ENCODE results near the gene LUC7L. TPM values are rescaled to one million over a fixed set of nuclear protein-coding genes. Genes with fewer than 3 reads are reported as not detected.
"Not testable (repeated sequence)": the region's sequence is repeated elsewhere in the genome, so short reads cannot be mapped to it uniquely, and the experiment has no call there.

The LUC7L gene
- total and polyA plus RNA-seq, 8 donors, result 55.5 to 173 (median 147) TPM

DNA sequence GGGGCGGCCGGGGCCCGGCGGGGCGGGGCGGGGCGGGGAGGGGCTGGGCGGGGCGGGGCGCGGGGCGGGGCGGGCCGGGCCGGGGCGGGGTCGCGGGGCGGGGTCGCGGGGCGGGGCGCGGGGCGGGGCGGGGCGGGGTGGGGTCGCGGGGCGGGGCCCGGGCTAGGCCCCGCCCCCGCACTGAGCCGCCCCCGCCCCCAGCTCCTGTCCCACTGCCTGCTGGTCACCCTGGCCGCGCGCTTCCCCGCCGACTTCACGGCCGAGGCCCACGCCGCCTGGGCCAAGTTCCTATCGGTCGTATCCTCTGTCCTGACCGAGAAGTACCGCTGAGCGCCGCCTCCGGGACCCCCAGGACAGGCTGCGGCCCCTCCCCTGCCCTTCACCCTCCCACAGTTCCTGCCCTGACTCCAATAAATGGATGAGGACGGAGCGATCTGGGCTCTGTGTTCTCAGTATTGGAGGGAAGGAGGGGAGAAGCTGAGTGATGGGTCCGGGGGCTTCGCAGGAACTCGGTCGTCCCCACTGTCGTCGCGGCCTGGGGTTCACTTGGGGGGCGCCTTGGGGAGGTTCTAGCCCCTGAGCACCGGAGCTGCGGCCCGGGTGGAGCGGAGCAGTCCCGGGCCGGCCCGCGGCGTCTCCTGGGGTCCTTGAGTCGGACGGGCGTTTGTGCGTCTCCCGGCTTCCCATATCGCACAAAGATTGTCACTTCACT, 64.3 kb downstream of the LUC7L start:
- peaks cover 36 to 77% of the 10 kb centered on the region in 2 donors for H3K27me3 ChIP-seq
- H3K4me1 ChIP-seq, result peaks cover 10 to 21% of the 10 kb centered on the region in 2 donors
- ATAC-seq (peak; percentile 39), DNase-seq (no peak)
- intact Hi-C loops (cut with DNase I), result no loop called here
- no peaks in the 10 kb centered on the region for H3K36me3 ChIP-seq
- no peaks in the 10 kb centered on the region for H3K9me3 ChIP-seq
- H3K4me3 ChIP-seq, result no peak overlapping the region
- TF ChIP-seq, protein P1, sequence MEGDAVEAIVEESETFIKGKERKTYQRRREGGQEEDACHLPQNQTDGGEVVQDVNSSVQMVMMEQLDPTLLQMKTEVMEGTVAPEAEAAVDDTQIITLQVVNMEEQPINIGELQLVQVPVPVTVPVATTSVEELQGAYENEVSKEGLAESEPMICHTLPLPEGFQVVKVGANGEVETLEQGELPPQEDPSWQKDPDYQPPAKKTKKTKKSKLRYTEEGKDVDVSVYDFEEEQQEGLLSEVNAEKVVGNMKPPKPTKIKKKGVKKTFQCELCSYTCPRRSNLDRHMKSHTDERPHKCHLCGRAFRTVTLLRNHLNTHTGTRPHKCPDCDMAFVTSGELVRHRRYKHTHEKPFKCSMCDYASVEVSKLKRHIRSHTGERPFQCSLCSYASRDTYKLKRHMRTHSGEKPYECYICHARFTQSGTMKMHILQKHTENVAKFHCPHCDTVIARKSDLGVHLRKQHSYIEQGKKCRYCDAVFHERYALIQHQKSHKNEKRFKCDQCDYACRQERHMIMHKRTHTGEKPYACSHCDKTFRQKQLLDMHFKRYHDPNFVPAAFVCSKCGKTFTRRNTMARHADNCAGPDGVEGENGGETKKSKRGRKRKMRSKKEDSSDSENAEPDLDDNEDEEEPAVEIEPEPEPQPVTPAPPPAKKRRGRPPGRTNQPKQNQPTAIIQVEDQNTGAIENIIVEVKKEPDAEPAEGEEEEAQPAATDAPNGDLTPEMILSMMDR (IDR thresholded peaks at IDR 0.05), result no peak
- H3K27ac ChIP-seq, result no peak overlapping the region

GRCh38 chr16:164134-164823, 65.0 kb downstream of the LUC7L start:
- H3K4me3 ChIP-seq; H3K27ac ChIP-seq; intact Hi-C loops (cut with DNase I); H3K9me3 ChIP-seq; H3K36me3 ChIP-seq; ATAC-seq; DNase-seq: not testable (repeated sequence)
- H3K27me3 ChIP-seq, result peaks cover 36 to 69% of the 10 kb centered on the region in 2 donors
- H3K4me1 ChIP-seq, result peaks cover 10 to 21% of the 10 kb centered on the region in 2 donors

DNA sequence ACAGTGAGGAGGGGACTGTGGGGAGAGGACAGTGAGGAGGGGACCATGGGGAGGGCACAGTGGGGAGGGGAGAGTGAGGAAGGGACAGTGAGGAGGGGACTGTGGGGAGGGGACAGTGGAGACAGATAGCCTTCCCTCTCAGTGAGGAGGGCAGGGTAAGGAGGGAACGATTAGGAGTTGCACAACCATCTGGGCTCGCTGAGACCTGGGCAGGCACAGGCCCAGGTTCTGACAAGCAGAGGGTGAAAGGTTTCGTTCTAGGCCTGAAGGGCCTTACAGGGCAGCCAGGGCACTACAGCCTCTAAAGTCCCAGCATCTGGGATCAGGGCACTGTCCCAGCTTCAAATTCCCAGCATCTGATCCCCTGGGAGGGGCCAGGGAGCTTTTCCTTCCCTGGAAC, 65.6 kb downstream of the LUC7L start:
- intact Hi-C loops (cut with DNase I); H3K27ac ChIP-seq; DNase-seq; H3K9me3 ChIP-seq; H3K36me3 ChIP-seq; H3K4me3 ChIP-seq: not testable (repeated sequence)
- Histone ChIP-seq H3K27me3 (peaks cover 36 to 64% of the 10 kb centered on the region in 2 donors), H3K4me1 (peaks cover 10 to 21% of the 10 kb centered on the region in 2 donors)
- peak; percentile 49 for ATAC-seq

GRCh38 chr16:163139-163538, 66.1 kb downstream of the LUC7L start:
- H3K27ac ChIP-seq; H3K9me3 ChIP-seq; ATAC-seq; H3K4me3 ChIP-seq; H3K36me3 ChIP-seq; intact Hi-C loops (cut with DNase I); DNase-seq: not testable (repeated sequence)
- Histone ChIP-seq H3K4me1 (peaks cover 10 to 21% of the 10 kb centered on the region in 2 donors), H3K27me3 (peaks cover 32 to 63% of the 10 kb centered on the region in 2 donors)

DNA sequence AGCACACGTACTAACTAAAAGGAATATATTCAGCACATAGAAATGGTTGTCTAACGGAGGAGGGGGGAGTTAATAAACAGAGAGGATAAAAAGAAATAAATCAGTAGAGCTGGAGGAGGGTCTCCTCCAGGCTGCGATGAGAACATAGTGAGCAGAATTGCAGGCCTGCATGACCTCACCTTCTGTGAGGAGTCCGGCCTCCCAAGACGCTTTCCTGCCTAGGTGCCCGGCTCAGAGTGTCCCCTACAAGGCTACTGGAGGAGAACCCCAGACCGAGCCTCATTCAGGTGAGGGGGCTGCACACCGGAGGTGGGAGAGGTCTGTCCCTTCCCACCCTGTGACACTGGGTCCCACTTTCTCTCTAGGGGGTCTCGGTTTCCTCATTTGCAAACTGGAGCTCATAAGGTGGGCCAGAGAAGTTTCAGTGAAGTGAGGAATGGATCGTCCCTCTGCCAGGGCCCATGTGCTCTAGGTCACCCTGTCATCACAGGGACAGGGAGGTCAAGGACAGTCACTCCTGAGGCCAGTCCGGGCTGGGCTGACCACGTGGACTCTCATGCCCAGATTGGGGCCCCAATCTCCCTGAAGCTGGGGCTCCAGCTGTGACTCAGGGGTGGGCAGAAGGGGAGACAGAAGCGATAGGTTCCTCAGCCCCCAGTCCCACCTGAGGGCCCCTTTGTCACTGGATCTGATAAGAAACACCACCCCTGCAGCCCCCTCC, 66.8 kb downstream of the LUC7L start:
- H3K27me3 ChIP-seq, result peaks cover 25 to 63% of the 10 kb centered on the region in 2 donors
- H3K9me3 ChIP-seq, result no peaks in the 10 kb centered on the region
- intact Hi-C loops (cut with DNase I), result no loop called here
- no peak for DNase-seq
- no peak for ATAC-seq
- TF ChIP-seq, protein P1 (IDR thresholded peaks at IDR 0.05), result no peak
- no peak overlapping the region for H3K27ac ChIP-seq
- no peaks in the 10 kb centered on the region for H3K36me3 ChIP-seq
- H3K4me1 ChIP-seq, result peaks cover 10 to 21% of the 10 kb centered on the region in 2 donors
- no peak overlapping the region for H3K4me3 ChIP-seq

DNA sequence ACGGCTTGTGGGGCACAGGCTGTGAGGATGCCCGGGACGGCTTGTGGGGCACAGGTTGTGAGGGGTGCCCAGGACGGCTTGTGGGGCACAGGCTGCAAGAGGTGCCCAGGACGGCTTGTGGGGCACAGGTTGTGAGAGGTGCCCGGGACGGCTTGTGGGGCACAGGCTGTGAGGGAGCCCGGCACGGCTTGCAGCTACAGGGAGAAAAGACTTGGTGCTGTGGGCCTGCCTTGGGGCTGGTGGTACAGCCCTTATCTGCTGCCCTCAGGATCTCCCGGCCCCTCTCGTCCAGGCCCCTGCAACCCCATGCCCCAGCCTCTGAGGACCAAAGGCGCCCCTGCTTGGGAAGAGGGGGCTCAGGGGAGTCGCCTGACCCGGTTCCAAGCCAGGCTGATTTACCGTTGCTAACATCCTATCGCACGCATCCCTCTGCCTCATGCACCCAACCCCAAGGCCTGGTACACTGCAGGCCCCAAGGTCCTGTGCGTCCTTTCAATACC, 68.5 kb downstream of the LUC7L start:
- ATAC-seq (no peak), DNase-seq (no peak)
- Histone ChIP-seq H3K36me3 (no peaks in the 10 kb centered on the region), H3K4me1 (peaks cover 7 to 8% of the 10 kb centered on the region in 2 donors), H3K9me3 (no peaks in the 10 kb centered on the region), H3K4me3 (no peak overlapping the region), H3K27ac (no peak overlapping the region), H3K27me3 (peaks cover 14 to 63% of the 10 kb centered on the region in 2 donors)
- intact Hi-C loops (cut with DNase I), result no loop called here
- TF ChIP-seq, protein P1 (IDR thresholded peaks at IDR 0.05), result no peak

DNA sequence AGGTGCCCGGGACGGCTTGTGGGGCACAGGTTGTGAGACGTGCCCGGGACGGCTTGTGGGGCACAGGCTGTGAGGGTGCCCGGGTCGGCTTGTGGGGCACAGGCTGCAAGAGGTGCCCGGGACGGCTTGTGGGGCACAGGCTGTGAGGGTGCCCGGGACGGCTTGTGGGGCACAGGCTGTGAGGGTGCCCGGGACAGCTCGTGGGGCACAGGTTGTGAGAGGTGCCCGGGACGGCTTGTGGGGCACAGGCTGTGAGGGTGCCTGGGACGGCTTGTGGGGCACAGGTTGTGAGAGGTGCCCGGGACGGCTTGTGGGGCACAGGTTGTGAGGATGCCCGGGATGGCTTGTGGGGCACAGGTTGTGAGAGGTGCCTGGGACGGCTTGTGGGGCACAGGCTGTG, 69.0 kb downstream of the LUC7L start:
- H3K36me3 ChIP-seq; H3K4me1 ChIP-seq; H3K27ac ChIP-seq; ATAC-seq; H3K9me3 ChIP-seq; H3K4me3 ChIP-seq; DNase-seq; intact Hi-C loops (cut with DNase I): not testable (repeated sequence)
- H3K27me3 ChIP-seq, result peaks cover 9 to 63% of the 10 kb centered on the region in 2 donors

Measured in left lung (tissue), 10 donors.